ENCODE results near the gene RAD1.

GRCh38 chr5:34905564-34905963 lies 9.7 kb downstream of the RAD1 start:
- TF ChIP-seq POLR2A (IDR thresholded peaks at IDR 0.05; ENCODE audit: low read depth): no peak
- TF ChIP-seq, protein P1, sequence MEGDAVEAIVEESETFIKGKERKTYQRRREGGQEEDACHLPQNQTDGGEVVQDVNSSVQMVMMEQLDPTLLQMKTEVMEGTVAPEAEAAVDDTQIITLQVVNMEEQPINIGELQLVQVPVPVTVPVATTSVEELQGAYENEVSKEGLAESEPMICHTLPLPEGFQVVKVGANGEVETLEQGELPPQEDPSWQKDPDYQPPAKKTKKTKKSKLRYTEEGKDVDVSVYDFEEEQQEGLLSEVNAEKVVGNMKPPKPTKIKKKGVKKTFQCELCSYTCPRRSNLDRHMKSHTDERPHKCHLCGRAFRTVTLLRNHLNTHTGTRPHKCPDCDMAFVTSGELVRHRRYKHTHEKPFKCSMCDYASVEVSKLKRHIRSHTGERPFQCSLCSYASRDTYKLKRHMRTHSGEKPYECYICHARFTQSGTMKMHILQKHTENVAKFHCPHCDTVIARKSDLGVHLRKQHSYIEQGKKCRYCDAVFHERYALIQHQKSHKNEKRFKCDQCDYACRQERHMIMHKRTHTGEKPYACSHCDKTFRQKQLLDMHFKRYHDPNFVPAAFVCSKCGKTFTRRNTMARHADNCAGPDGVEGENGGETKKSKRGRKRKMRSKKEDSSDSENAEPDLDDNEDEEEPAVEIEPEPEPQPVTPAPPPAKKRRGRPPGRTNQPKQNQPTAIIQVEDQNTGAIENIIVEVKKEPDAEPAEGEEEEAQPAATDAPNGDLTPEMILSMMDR (IDR thresholded peaks at IDR 0.05): peak in 1 of 3 experiments; percentile 23

Measured in esophagus muscularis mucosa (tissue), 3 donors.